ENCODE results near the gene PAPLN.

GRCh38 chr14:73272393-73272792 lies 35.1 kb downstream of the PAPLN start:
- TF ChIP-seq POLR2A (IDR thresholded peaks at IDR 0.05) (no peak), CTCF (IDR thresholded peaks at IDR 0.05) (no peak), POLR2AphosphoS5 (IDR thresholded peaks at IDR 0.05) (no peak)
